Stimulated activated naive CD4-positive, alpha-beta T cell treated with Interleukin-2 at 50 U/mL for 16 hours (primary cell): ENCODE measurements around the gene CKAP2L.
"Not testable (repeated sequence)": the region's sequence is repeated elsewhere in the genome, so short reads cannot be mapped to it uniquely, and the experiment has no call there.

Experiments
- DNase-seq: peaks from one replicate; lab custom pipeline; 2025; lab: John Stamatoyannopoulos, UW

CKAP2L gene

GRCh38 chr2:112726487-112727190, 37.8 kb downstream of the CKAP2L start:
- peak; percentile 74 for DNase-seq

DNA sequence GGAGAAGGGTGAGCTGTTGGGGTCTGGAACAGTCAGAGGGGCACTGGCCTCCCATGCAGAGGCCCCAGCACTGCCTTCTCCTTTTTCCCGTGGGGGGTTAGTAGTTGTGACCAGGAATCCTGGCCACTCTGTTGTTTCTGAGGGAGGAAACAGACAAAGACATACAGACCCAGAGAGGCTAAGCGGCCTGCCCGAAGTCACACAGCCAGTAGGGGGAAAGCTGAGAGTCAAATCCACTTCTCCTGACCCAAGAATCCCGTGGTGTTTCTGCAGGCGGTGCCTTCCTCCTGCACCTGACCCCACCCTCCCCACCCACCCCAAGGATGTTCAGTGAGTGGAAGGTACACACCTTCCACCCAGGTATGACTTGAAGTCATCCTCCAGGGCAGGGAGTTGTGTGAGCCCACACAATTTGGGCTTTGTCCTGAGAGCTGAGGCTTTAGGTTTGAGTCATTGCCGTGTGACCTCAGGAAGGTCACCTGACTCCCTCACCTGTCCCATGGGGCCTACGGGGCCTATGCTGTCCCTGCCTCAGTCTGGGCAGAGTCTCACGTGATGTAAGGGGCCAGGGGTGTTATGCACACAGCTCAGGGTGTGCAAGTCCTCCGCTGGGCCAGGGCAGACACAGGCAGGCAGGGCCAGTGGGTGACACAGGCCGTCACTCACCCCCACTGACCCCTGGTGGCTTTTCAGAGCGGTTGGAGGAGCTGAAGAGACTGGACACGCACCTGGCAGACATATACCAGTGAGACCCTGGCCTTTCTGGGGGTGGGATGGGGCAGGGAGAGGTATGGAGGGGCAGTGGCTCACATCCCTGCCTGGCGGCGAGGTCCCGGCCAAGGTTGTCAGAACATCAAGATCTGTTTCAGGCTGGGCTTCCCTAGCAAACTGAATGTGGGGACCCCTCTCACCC, 38.6 kb downstream of the CKAP2L start:
- DNase-seq: no peak

DNA sequence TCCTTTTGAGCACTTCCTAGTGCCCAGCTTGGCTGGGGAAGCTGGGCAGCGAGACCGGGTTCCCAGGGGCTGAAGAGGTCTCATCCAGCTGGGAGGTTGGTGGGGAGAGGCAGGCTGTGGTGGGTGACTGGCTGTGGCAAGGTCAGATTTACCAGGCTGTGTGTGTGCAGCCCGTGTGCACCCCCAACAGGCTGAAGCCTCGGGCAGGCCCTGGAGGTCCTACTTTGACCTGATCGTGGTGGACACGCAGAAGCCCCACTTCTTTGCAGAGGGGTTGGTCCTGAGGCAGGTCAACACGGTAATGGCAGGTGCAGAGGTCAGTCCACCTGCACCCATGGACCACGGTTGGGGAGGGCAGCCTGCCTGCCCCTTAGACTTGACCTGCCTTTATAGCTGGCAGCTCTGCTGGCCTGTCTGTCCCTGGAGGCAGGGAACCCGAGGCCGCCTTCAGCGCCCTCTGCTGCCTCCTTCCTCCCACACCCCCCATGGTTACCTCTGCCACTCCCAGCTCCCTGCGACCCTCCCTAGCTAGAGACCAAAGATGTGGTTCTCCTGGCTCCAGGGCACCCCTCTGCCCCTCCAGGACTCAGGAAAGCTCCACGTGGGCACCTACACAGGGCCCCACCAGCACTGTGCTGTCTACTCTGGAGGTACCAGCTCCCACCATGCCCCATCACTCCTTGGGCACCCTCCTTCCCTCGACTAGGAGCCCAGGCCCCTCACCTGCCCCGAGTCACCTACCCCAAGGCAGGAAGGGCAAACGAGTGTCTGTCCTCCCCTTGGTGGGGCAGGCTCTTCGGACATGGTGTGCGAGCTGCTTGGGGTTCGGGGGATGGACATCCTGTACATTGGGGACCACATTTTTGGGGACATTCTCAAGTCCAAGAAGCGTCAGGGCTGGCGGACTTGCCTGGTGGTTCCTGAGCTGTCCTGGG, 39.6 kb downstream of the CKAP2L start:
- no peak for DNase-seq

DNA sequence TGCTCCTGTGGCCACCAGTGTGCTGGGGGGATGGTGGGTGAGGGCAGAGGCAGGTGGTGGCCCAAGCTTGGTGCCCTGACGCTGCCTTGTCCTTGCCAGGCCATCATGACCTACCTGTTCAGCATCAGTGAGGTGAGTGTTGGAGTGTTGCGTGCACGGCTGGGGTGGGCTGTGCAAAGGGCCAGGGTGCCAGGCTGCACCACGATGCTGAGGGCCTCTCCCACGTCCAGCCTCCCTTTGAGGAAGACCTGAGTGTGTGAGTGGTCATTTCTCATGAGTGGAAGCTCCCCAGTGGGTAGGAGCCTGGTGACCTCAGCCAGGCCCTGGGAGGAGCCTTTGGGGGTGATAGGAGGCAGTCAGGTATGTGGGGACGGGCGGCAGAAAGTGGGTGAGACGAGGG, 40.4 kb downstream of the CKAP2L start:
- DNase-seq: no peak

DNA sequence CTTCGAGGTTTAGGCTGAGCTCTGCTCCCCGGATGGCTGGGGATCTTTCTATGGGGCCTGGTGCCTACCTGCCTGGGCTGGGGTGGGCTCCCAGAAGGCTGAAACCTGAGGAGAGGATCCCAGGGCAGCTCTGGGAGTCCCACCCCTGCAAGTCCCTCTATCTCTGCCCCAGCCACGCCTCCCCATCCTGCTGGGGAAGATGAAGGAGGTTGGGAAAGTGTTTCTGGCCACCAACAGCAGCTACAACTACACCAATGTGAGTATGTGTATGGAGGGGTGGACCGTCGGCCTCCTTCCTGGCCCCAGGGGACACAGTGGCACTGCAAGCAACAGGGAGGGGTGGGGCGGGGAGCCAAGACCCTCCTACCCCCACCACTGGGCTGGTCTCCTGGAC, 40.9 kb downstream of the CKAP2L start:
- no peak for DNase-seq

GRCh38 chr2:112722816-112723546, 41.4 kb downstream of the CKAP2L start:
- no peak for DNase-seq

DNA sequence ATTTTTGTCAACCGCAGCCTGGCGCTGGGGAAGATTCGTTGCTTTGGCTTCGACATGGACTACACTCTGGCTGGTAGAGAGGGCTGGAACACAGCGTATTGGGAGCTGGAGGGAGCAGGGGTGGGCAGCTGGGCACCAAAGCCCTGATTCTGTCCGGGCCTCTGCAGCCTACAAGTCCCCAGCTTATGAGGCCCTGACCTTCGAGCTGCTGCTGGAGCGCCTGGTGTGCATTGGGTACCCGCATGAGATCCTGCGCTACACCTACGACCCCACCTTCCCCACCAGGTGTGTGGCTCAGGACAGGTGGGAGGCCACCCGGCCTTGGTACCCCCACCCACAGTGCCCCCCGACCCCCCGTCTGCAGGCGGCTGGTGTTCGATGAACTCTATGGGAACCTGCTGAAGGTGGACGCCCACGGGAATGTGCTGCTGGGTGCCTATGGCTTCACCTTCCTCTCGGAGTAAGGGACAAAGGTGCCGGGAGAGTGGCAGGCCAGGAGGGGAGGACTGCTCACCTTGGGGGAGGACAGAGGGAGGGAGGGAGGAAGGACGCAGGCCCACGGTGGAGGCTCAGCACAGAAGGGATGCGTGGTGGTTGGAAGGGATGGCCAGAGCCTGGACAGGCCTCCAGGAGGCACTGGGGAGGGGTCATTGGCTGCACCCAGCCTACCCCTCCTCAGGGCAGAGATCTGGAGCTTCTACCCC, 42.4 kb downstream of the CKAP2L start:
- no peak for DNase-seq

GRCh38 chr2:112720785-112721184, 43.6 kb downstream of the CKAP2L start, which contains the start of gene NT5DC4:
Gene NT5DC4, plus strand, starts transcription at chr2:112721020. Its CDS starts 60 bp downstream, at chr2:112721080.
- no peak for DNase-seq

- DNase-seq: no peak
Measured at GRCh38 chr2:112718863-112719370, 45.5 kb downstream of the CKAP2L start.

- not testable (repeated sequence) for DNase-seq
Measured at GRCh38 chr2:112716826-112717352, 47.5 kb downstream of the CKAP2L start.

GRCh38 chr2:112716094-112716493, 48.3 kb downstream of the CKAP2L start:
- not testable (repeated sequence) for DNase-seq

GRCh38 chr2:112714836-112715631, 49.4 kb downstream of the CKAP2L start:
- DNase-seq: no peak

DNA sequence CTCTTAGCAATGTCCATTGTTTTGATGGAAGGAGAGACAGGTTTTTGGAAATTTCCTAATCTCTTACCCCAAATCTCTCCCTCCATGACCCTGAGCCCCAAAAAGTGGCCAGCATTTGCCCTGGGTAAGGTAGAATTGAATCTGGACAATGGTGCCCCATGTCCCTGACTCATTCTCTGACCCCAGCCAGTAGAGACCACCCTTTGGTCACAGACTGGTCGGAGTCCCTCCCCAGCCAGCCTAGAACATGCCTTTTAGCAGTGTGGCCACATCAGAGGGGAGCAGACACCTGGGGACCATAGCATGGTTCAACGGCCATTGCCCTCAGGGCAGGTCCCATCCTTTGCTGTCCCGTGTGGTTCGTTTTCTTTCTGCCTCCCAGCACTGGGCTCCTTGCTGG, 50.1 kb downstream of the CKAP2L start:
- DNase-seq: no peak

- DNase-seq: no peak
Measured at GRCh38 chr2:112713926-112714325, 50.5 kb downstream of the CKAP2L start.

DNA sequence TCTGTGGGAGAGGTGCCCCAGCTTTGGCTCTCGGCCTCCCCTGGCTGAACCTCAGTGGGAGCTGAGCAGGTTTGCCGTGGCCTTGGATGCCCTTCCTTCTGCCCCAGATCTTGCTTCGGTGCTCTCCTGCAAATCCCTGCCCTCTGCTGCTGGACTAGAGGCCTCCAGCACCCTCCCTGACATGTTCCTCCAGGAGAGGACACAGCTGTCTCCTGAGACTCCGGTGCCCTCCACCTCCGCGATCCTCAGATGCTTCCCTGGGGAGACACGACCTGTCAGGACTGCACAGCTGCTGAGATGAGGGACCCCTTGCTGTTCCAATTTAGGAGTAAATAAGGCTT, 50.9 kb downstream of the CKAP2L start:
- no peak for DNase-seq

DNA sequence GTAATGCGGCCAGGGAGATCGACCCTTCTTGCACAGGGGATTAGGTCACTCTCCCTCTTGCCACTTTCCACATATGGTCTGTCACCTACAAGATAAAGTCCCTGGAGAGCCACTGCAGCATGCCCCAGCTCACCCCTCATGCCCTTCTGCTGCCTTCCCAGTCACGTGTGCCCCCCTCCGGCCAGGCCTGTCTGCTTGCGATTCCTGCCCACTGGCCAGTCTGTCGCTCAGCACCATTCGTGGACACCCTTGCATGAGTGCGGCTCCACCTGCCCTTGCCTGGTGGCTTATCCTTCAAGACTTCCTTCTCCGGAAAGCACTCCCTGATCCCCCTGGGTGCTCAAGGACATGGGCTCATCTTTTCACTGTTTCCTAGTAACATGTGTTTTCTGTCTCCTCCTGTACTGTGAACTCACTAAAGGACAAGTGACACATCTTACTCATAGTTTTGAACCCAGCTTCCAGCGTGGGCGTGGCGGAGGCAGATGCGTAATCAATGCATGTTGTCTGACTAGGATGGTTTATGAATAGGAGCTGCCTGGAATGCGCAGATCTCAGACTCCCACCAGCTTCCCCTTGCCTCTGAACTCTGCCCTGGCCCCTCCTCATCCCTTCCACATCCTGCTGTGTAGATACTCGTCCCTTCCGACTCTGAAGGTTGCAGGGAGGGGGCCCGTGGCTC, 51.4 kb downstream of the CKAP2L start:
- DNase-seq: peak; percentile 54

DNA sequence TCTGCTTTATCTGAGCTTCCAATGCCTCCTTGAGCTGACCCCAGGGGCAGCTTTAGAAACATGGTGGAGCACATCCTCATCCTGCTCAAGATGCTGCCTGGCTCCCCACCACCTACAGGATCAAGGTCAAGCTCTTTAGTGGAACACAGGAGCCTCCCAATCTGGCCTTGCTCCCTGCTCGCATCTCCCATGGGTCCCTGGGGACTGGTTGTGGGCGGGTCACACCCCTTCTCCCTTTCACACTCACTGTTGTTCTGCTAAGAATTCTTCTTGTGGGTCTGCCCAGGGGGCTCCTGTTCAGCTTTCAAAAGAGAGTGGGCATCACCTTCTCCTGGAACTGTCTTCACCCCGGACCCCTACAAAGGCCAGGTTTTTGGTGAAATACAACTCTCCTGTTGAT, 51.9 kb downstream of the CKAP2L start:
- DNase-seq: no peak

- no peak for DNase-seq
Measured at GRCh38 chr2:112710956-112711750, 53.3 kb downstream of the CKAP2L start.
